NCI-H1105 (cell line): ENCODE results near the gene IL11.
"Not testable (repeated sequence)": the region's sequence is repeated elsewhere in the genome, so short reads cannot be mapped to it uniquely, and the experiment has no call there.

Experiments
- DNase-seq: peaks from one replicate; lab custom pipeline; 2025; lab: John Stamatoyannopoulos, UW

Gene IL11

DNA sequence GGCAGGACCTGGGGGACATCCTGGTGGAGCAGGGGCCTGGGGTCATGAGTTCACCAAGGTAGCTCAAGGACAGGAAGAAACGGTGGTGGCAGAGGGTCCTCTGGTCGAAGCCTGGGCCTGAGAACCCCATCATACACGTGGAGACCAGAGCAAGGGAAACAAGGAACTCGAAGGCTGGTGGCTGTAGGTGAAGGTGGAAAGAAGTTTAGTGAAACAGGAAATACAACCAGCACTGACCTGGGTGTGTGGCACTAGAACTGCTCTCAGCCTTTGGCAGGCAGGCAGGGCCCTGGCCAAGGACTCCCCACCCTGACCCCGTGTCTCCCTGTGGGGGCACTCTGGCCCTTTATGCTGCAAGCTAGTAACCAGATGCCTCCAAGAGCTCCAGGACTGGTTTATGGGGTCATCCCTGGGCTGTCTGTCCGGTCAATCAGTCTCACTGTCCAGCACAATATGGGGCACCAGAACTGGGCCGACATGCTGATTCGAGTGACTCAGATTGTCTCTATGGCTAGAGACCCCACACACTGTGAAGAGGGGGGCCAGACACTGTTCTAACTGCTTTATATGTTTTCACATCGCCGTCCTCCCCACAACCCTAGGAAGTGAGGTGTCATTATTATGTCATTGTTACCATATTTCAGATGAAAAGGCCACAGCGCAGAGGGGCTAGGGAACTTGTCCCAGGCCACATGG, 19.5 kb downstream of the IL11 start:
- DNase-seq, result no peak

- DNase-seq, result no peak
These were observed 21.8 kb downstream of the IL11 start for GRCh38 chr19:55348317-55349034.

DNA sequence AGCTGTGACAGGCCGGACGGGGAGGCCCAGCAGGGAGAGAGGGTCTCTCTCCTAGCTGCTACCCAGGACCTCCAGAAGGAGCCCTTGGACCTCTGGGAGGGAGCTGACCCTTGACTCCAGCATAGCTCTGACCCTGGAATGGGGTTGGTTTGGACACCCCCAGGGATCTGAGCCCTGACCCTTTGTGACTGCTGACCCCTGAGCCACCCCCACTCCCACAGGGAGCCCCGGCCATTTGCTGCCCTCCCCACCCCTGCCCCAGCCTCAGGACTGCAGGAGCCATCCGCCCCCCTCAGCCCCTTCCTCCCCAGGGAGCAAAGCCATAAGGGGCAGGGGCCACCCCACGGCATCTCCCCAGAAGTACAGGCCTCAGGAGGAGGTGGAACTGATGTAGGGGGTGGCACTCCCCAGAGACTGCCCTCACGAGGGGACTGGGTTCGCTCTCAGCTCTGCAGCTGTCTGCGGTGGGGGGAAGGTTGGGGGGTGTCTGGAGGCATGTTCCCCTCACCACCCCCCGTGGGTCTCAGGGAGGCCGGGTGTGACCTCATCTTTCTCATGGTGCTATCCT, 22.7 kb downstream of the IL11 start:
- DNase-seq, result no peak

GRCh38 chr19:55346725-55347441, 23.4 kb downstream of the IL11 start:
- DNase-seq, result no peak

GRCh38 chr19:55345818-55346724, 24.2 kb downstream of the IL11 start:
- DNase-seq, result no peak

GRCh38 chr19:55345101-55345817, 25.0 kb downstream of the IL11 start:
- no peak for DNase-seq

DNA sequence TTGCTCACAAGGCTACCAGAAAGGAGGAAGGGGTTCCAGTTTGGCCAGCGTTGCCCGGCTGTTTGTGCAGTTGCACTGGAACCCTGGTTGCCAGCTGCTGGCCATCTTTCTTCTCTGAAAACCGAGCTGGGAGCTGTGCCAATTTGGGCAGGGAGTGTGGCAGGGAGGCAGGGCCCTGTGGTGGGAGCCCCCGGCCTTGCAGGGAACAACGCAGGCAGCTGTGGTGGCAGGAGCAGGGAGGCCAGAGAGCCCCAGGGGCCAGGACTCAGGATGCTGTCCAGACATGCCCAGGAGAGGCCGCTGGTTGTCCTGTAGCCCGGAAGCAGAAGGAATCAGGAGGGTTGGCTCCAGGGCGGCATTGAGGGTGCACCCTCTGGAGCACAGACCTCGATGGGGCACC, 25.8 kb downstream of the IL11 start:
- DNase-seq, result peak; percentile 46

DNA sequence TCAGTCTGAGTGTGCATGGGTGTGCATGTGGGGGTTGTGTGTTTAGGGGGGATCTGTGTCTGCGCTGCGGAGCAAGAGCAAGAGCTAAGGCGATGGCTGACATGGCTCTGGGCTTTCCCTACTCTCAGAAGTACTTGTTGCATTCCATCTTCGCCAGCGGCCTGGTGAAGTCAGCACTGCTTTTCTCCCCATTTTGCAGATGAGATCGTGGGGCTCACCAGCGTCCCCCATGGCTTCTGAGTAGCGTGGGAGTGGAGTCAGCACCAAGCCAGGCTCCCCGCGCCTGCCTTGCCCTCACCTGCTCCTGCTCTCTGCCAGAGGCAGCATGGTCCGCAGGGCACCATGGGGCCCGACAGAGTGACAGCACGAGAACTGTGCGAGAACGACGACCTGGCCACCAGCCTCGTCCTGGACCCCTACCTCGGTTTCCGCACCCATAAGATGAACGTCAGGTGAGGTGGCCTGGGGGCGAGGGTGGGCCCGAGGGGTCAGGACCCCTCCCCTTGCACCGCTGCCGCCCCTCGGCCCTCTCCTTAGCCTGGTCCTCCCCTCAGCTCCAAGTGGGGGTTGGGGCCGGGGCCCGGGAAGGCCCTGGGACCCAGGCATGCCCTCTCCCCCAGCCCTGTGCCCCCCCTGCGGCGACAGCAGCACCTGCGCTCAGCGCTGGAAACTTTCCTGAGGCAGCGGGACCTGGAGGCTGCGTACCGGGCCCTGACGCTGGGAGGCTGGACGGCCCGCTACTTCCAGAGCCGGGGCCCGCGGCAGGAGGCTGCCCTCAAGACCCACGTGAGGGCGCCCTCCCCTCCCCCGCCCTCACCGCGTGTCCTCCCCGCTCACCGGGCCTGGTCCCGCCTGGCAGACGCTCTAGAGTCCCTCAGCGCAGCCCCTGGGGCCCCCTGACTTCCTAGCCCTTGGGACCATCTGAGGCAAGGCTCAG, 28.4 kb downstream of the IL11 start:
- no peak for DNase-seq

- DNase-seq, result peak; percentile 92
These were observed 29.1 kb downstream of the IL11 start for GRCh38 chr19:55341171-55341588.

DNA sequence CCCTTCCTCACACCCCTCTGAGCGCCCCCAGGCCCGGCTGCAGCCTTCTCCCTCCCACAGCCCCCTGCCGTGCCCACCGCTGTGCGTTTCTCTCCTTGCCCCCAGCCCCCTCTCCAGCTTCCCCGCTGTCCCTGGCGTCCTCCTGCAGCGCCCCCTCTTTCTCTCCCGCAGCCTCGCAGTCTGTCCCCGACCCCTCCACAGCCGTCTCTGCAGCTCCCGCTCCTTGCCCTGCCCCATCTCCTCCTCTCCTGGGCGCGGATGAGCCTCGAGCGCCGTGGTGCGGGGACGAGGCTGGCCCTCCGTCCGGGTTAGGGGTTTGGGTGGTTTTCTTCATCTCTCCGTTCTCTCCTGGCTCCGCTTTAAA, 29.5 kb downstream of the IL11 start:
- DNase-seq, result peak; percentile 79

- DNase-seq, result no peak
These were observed 30.1 kb downstream of the IL11 start for GRCh38 chr19:55339889-55340783.

DNA sequence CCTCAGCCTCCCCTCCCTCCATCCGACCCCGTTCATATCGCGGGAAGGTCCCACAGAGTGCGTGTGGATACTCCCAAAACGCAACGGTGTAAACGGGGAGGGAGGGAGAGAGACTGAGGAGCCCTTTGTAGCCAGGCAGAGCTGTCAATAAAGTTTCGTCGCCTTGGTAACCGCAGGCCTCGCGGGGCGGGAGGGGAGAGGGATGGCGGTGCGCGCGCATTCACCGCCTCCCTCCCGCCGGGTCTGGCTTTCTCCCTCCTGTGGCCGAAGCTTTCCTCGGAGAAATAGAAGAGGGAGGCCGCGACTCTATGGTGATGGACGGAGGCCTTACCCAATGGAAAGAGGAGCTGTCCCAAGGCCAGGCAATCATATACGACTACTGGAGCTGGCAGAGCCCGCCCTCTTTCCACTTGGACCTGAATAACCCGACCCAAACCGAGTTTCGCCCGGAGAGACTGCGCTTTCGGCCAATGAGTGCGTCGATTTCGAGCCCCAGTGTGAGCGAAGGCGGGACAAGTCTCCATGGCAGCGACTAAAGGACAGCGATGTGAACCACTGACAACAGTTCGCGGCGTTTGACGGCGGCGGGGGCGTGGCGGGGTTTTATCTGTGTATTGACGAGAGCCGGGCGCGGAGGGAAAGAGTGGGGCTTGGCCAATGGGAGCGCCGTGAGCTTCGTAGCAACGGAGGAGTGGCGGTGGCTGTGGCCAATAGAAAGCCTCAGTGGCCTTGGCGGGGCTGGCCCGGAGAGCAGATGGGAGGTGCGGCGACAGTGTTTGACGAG, 31.0 kb downstream of the IL11 start, which contains the start of gene KMT5C:
KMT5C (plus strand) TSS at position 772 of the 784 bp plus-strand sequence. CDS start 2,061 bp downstream, outside the sequence.
- peak; percentile 100 for DNase-seq

GRCh38 chr19:55336101-55336500, 34.2 kb downstream of the IL11 start:
- no peak for DNase-seq

DNA sequence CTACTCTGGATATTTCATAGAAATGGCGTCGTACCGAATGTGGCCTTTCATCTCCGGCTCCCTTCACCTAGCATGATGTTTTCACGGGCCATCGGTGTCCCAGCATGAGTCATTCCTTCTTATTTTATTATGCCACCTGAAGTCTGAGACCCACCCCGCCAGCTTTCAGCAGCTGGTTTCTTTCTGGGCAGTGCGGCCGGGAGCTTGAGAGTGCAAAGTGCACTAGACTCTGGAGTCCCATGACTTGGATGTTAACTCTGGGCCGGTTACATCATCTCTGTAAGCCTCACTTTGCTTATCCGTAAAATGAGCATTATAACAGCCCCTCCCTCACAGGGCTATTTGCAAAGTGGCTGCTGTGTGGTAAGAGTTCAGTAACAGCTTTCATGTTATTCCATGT, 36.4 kb downstream of the IL11 start:
- no peak for DNase-seq

- DNase-seq, result not testable (repeated sequence)
These were observed 40.5 kb downstream of the IL11 start for GRCh38 chr19:55329791-55330190.

- DNase-seq, result not testable (repeated sequence)
These were observed 41.4 kb downstream of the IL11 start for GRCh38 chr19:55328774-55329318.

DNA sequence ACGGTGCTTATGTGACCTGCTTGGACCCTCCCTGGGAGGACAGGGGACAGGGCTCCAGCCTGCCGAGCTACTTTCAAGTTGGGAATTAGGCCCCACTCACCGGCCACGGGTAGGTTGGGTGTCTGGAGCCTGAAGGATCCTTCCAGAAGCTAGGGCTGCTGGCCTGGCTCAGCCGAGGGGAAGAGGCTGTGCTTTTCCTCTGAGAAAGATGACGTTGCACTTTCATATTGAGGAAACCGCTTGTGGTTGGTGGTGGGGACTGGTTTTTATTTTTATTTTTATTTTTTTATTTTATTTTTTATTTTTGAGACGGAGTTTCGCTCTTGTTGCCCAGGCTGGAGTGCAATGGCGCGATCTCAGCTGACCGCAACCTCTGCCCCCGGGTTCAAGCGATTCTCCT, 45.1 kb downstream of the IL11 start, which contains the start of gene TMEM150B:
TMEM150B (minus strand) TSS at position 170 of the 400 bp plus-strand sequence. CDS start 4,305 bp downstream, outside the sequence.
- DNase-seq, result no peak
